COLO668 (cell line): ENCODE data around the gene EGR2.

Experiments
- DNase-seq: peaks from one replicate; lab custom pipeline; 2025; ENCODE audit not compliant: unreplicated experiment; lab: John Stamatoyannopoulos, UW

The EGR2 gene

GRCh38 chr10:62816331-62817120 is at the start of gene EGR2:
Gene EGR2, minus strand, starts transcription at chr10:62816366. Its CDS starts 337 bp downstream, at chr10:62816029.
- peak; percentile 81 for DNase-seq

GRCh38 chr10:62862447-62862846 is 46.3 kb upstream of the EGR2 start:
- DNase-seq: no peak

- DNase-seq: no peak
Observed at GRCh38 chr10:62861507-62861906, 45.3 kb upstream of the EGR2 start.

- peak; percentile 14 for DNase-seq
Observed at GRCh38 chr10:62860946-62861345, 44.8 kb upstream of the EGR2 start.

GRCh38 chr10:62858364-62858763 is 42.2 kb upstream of the EGR2 start:
- DNase-seq: no peak

GRCh38 chr10:62856021-62856420 is 39.9 kb upstream of the EGR2 start:
- DNase-seq: no peak

GRCh38 chr10:62853710-62854109 is 37.5 kb upstream of the EGR2 start:
- no peak for DNase-seq

GRCh38 chr10:62852961-62853702 is 37.0 kb upstream of the EGR2 start:
- DNase-seq: no peak

- peak; percentile 1 for DNase-seq
Observed at GRCh38 chr10:62851442-62851841, 35.3 kb upstream of the EGR2 start.

- DNase-seq: no peak
Observed at GRCh38 chr10:62850646-62851045, 34.5 kb upstream of the EGR2 start.

GRCh38 chr10:62847433-62847832 is 31.3 kb upstream of the EGR2 start:
- DNase-seq: no peak

GRCh38 chr10:62844280-62845011 is 28.3 kb upstream of the EGR2 start:
- no peak for DNase-seq

GRCh38 chr10:62843600-62843999 is 27.4 kb upstream of the EGR2 start:
- DNase-seq: no peak

- DNase-seq: no peak
Observed at GRCh38 chr10:62842983-62843382, 26.8 kb upstream of the EGR2 start.

GRCh38 chr10:62839590-62839989 is 23.4 kb upstream of the EGR2 start:
- no peak for DNase-seq

- DNase-seq: no peak
Observed at GRCh38 chr10:62831346-62831745, 15.2 kb upstream of the EGR2 start.

- DNase-seq: no peak
Observed at GRCh38 chr10:62830679-62831078, 14.5 kb upstream of the EGR2 start.

GRCh38 chr10:62829622-62830021 is 13.5 kb upstream of the EGR2 start:
- no peak for DNase-seq

GRCh38 chr10:62826273-62826672 is 10.1 kb upstream of the EGR2 start:
- no peak for DNase-seq

GRCh38 chr10:62820586-62820985 is 4.4 kb upstream of the EGR2 start:
- DNase-seq: no peak

- DNase-seq: peak; percentile 38
Observed at GRCh38 chr10:62819141-62819920, 3.2 kb upstream of the EGR2 start.
